ENCODE results near the gene GPR78.

GPR78 gene

DNA sequence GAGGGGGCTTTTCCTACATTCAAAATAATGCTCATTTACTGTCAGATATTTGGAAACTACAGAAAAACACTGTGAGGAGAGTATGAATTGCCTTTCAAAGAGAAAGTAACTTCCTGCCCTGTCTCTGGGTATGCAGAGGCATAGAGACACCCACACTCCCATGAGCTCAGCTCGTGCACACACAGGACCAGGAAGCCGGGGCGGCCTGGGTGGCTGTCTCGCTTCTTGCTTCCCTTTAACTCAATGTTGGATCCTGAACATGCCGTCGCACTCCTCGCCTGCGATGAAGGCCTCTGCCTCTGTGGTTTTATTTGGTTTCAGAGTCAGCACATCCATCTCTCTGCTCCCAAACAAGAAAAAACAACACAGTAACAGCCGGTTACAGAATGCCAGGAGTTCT is 40.1 kb upstream of the GPR78 start:
- POLR2A ChIA-PET: no interaction called here
- no peaks in the 10 kb centered on the region for H3K4me1 ChIP-seq (ENCODE audit: control insufficient read depth, insufficient read depth, low read length)
- H3K4me3 ChIP-seq (ENCODE audit: low read depth, low read length): no peak overlapping the region
- CTCF ChIA-PET: no interaction called here
- H3K27ac ChIP-seq (ENCODE audit: extremely low read depth, low read depth, low read length): no peak overlapping the region
- H3K9me3 ChIP-seq (ENCODE audit: control insufficient read depth, insufficient read depth, low read depth, low read length): no peaks in the 10 kb centered on the region
- TF ChIP-seq ZNF157 (tag by site-specific recombination; IDR thresholded peaks at IDR 0.05): no peak
- no peak for TF ChIP-seq ZNF138 (tag by site-specific recombination; IDR thresholded peaks at IDR 0.05; ENCODE audit: borderline replicate concordance)
- no peak for TF ChIP-seq ZIC2 (tag by site-specific recombination; IDR thresholded peaks at IDR 0.05)
- no peak for TF ChIP-seq ZNF133 (tag by site-specific recombination; IDR thresholded peaks at IDR 0.05)
- no peak for TF ChIP-seq ZNF146 (tag by site-specific recombination; IDR thresholded peaks at IDR 0.05)
- TF ChIP-seq ZXDB (tag by site-specific recombination; IDR thresholded peaks at IDR 0.05): no peak
- no peak for TF ChIP-seq ZBTB21 (tag by site-specific recombination; IDR thresholded peaks at IDR 0.05)
- TF ChIP-seq MZF1 (tag by site-specific recombination; IDR thresholded peaks at IDR 0.05; ENCODE audit: borderline replicate concordance): no peak
- TF ChIP-seq WT1 (tag by site-specific recombination; IDR thresholded peaks at IDR 0.05): no peak
- no peaks in the 10 kb centered on the region for H3K36me3 ChIP-seq (ENCODE audit: control insufficient read depth in 2 of 2, insufficient read depth in 1 of 2, low read length in 2 of 2)

DNA sequence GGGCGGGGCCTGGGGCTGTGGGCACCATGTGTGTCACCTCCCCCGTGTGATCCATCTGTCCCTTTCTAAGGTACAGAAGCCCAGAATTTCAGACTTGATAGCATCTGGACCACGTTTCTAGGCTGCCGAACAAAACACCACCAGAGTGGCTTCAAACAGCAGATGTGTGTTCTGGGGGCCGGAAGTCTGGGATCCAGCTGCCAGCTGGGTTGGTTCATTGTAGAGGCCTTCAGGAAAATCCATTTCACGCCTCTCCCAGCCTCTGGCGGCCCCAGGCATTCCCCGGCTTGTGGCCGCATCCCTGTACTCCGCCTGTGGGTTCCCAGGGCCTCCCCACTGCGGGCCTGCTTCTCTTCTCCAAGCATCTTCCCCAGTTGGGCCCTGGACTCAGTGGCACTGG is 39.6 kb upstream of the GPR78 start:
- no peak overlapping the region for H3K4me3 ChIP-seq (ENCODE audit: low read depth, low read length)
- H3K36me3 ChIP-seq (ENCODE audit: control insufficient read depth in 2 of 2, insufficient read depth in 1 of 2, low read length in 2 of 2): no peaks in the 10 kb centered on the region
- H3K9me3 ChIP-seq (ENCODE audit: control insufficient read depth, insufficient read depth, low read depth, low read length): no peaks in the 10 kb centered on the region
- CTCF ChIA-PET: no interaction called here
- POLR2A ChIA-PET: no interaction called here
- H3K4me1 ChIP-seq (ENCODE audit: control insufficient read depth, insufficient read depth, low read length): no peaks in the 10 kb centered on the region
- no peak overlapping the region for H3K27ac ChIP-seq (ENCODE audit: extremely low read depth, low read depth, low read length)
- TF ChIP-seq OSR2 (tag by site-specific recombination; IDR thresholded peaks at IDR 0.05) (no peak), ZFHX2 (tag by site-specific recombination; conservative IDR thresholded peaks at IDR 0.05) (no peak), KLF16 (tag by site-specific recombination; IDR thresholded peaks at IDR 0.05) (no peak), ZNF221 (tag by site-specific recombination; IDR thresholded peaks at IDR 0.05; ENCODE audit: borderline replicate concordance) (no peak), ZNF138 (tag by site-specific recombination; IDR thresholded peaks at IDR 0.05; ENCODE audit: borderline replicate concordance) (no peak), ZNF571 (tag by site-specific recombination; IDR thresholded peaks at IDR 0.05) (no peak), ZFP37 (tag by site-specific recombination; IDR thresholded peaks at IDR 0.05) (no peak), REPIN1 (tag by site-specific recombination; IDR thresholded peaks at IDR 0.05; ENCODE audit: low read depth) (no peak)

DNA sequence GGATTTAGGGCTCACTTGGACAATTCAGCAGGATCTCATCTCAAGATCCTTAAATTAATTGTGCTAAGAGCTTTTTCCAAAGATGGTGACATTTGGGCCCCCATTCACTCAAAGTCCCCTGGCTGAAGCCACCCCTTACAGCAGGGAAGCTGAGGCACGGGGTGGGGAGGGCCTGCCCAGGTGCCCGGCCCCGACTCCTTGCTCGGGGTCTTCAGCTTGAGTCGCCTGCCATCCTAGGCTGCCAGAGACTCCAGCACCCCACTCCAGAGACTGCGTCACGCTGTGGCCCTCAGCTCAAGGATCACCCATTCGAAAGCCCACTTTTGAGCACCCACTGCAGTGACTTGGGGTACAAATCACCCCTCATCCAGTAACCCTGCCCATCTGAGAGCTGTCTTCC is 39.2 kb upstream of the GPR78 start:
- POLR2A ChIA-PET: no interaction called here
- Histone ChIP-seq H3K36me3 (ENCODE audit: control insufficient read depth in 2 of 2, insufficient read depth in 1 of 2, low read length in 2 of 2) (no peaks in the 10 kb centered on the region), H3K27ac (ENCODE audit: extremely low read depth, low read depth, low read length) (no peak overlapping the region), H3K4me3 (ENCODE audit: low read depth, low read length) (no peak overlapping the region), H3K4me1 (ENCODE audit: control insufficient read depth, insufficient read depth, low read length) (no peaks in the 10 kb centered on the region), H3K9me3 (ENCODE audit: control insufficient read depth, insufficient read depth, low read depth, low read length) (no peaks in the 10 kb centered on the region)
- CTCF ChIA-PET: no interaction called here
- TF ChIP-seq GLI2 (tag by site-specific recombination; IDR thresholded peaks at IDR 0.05; ENCODE audit: borderline replicate concordance, low read depth) (no peak), ZNF768 (tag by site-specific recombination; IDR thresholded peaks at IDR 0.05) (no peak), ZNF121 (tag by site-specific recombination; IDR thresholded peaks at IDR 0.05) (no peak)
- TF ChIP-seq, protein P1, sequence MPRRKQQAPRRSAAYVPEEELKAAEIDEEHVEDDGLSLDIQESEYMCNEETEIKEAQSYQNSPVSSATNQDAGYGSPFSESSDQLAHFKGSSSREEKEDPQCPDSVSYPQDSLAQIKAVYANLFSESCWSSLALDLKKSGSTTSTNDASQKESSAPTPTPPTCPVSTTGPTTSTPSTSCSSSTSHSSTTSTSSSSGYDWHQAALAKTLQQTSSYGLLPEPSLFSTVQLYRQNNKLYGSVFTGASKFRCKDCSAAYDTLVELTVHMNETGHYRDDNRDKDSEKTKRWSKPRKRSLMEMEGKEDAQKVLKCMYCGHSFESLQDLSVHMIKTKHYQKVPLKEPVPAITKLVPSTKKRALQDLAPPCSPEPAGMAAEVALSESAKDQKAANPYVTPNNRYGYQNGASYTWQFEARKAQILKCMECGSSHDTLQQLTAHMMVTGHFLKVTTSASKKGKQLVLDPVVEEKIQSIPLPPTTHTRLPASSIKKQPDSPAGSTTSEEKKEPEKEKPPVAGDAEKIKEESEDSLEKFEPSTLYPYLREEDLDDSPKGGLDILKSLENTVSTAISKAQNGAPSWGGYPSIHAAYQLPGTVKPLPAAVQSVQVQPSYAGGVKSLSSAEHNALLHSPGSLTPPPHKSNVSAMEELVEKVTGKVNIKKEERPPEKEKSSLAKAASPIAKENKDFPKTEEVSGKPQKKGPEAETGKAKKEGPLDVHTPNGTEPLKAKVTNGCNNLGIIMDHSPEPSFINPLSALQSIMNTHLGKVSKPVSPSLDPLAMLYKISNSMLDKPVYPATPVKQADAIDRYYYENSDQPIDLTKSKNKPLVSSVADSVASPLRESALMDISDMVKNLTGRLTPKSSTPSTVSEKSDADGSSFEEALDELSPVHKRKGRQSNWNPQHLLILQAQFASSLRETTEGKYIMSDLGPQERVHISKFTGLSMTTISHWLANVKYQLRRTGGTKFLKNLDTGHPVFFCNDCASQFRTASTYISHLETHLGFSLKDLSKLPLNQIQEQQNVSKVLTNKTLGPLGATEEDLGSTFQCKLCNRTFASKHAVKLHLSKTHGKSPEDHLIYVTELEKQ (tag by site-specific recombination; IDR thresholded peaks at IDR 0.05; ENCODE audit: borderline replicate concordance): no peak
- TF ChIP-seq, protein P2, sequence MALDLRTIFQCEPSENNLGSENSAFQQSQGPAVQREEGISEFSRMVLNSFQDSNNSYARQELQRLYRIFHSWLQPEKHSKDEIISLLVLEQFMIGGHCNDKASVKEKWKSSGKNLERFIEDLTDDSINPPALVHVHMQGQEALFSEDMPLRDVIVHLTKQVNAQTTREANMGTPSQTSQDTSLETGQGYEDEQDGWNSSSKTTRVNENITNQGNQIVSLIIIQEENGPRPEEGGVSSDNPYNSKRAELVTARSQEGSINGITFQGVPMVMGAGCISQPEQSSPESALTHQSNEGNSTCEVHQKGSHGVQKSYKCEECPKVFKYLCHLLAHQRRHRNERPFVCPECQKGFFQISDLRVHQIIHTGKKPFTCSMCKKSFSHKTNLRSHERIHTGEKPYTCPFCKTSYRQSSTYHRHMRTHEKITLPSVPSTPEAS (tag by site-specific recombination; IDR thresholded peaks at IDR 0.05): no peak

All from HEK293 (cell line).